ENCODE results near the gene NNMT. TPM values are rescaled to one million over a fixed set of nuclear protein-coding genes. Genes with fewer than 3 reads are reported as not detected.

The NNMT gene
- total RNA-seq, 2 experiments from 2014 or later: not detected

GRCh38 chr11:114264381-114264780 lies 31.8 kb upstream of the NNMT start:
- ChIA-PET CTCF (ENCODE audit: unreplicated experiment) (no interaction called here), POLR2A (interaction anchor here (0.7 to 1.0 kb wide), 2 partner anchors 8 to 27 kb away, joined by 4 to 5 read pairs; no protein-coding TSS in a partner anchor)
- H2AFZ ChIP-seq (ENCODE audit: low read length): no peak overlapping the region
- TF ChIP-seq EZH2phosphoT487 (IDR thresholded peaks at IDR 0.05; ENCODE audit: borderline replicate concordance, low read depth, low read length) (no peak), CTCF (conservative IDR thresholded peaks at IDR 0.05; ENCODE audit: low read length) (no peak)
- no peak overlapping the region for H3K4me3 ChIP-seq (ENCODE audit: low read depth, low read length, poor library complexity, severe bottlenecking)
- H3K79me2 ChIP-seq (ENCODE audit: insufficient read depth, low read depth, low read length): no peaks in the 10 kb centered on the region
- intact Hi-C loops (cut with micrococcal nuclease; ENCODE audit: unreplicated experiment): loop anchor here (5.0 kb wide), 2 partner anchors 82 to 457 kb away; no protein-coding TSS in a partner anchor
- H3K9me3 ChIP-seq (ENCODE audit: low read length): no peaks in the 10 kb centered on the region
- H3K4me1 ChIP-seq (ENCODE audit: insufficient read depth, low read length, poor library complexity, severe bottlenecking): peaks cover 2% of the 10 kb centered on the region
- no peak for DNase-seq (ENCODE audit: low spot score)
- no TSS peak for BruUV-seq (replicated peaks)
- H4K20me1 ChIP-seq (ENCODE audit: insufficient read depth, low read length): no peaks in the 10 kb centered on the region
- H3K9me2 ChIP-seq (ENCODE audit: insufficient read depth, low read length): no peaks in the 10 kb centered on the region
- no peak overlapping the region for H3K4me2 ChIP-seq (ENCODE audit: low read length)
- no peaks in the 10 kb centered on the region for H3K36me3 ChIP-seq (ENCODE audit: insufficient read depth, low read length)
- H3K27ac ChIP-seq (ENCODE audit: low read depth, low read length, poor library complexity, severe bottlenecking): no peak overlapping the region

DNA sequence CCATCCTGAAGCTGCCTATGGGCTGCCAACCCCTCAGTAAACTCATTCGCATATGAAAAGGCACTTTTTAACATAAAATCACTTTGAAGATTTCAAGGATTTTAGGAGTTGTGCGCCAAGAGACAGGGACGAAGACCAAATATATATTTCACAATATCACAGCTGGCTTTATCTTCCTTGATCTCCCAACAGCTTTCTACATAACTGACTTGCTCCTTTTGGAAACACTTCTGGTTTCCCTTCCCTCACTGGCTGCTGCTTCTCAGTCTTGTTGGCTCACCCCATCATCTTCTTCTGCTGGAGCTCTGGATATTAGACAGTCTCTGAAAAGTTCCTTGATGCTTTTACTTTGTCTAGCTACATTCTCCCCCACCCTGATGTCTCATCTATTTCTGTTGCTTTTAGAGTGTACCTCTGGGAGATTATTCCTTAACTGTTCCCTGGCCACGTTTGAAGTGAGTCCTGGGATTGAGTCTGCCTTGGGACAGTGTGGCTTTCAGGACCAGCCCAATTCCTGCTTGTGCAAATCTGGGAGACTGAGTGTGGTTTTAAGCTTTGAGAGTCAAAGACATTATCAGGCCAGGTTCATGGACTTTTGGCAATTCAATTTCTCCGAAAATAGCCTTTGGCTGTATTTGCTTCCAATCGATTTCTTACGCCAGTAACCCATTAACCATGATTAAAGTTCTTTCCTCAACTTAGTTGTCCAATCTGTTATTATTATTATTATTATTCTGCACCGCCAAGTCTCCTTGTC lies 30.9 kb upstream of the NNMT start:
- no peak overlapping the region for H3K27ac ChIP-seq (ENCODE audit: low read depth, low read length, poor library complexity, severe bottlenecking)
- H2AFZ ChIP-seq (ENCODE audit: low read length): no peak overlapping the region
- ChIA-PET POLR2A (interaction anchor here (0.6 to 1.0 kb wide), 2 partner anchors 9 to 20 kb away, joined by 3 to 5 read pairs; no protein-coding TSS in a partner anchor), CTCF (ENCODE audit: unreplicated experiment) (no interaction called here)
- H3K4me1 ChIP-seq (ENCODE audit: insufficient read depth, low read length, poor library complexity, severe bottlenecking): no peaks in the 10 kb centered on the region
- H3K9me3 ChIP-seq (ENCODE audit: low read length): no peaks in the 10 kb centered on the region
- no peaks in the 10 kb centered on the region for H3K36me3 ChIP-seq (ENCODE audit: insufficient read depth, low read length)
- no peak overlapping the region for H3K4me3 ChIP-seq (ENCODE audit: low read depth, low read length, poor library complexity, severe bottlenecking)
- BruUV-seq (replicated peaks): no TSS peak
- no peaks in the 10 kb centered on the region for H3K79me2 ChIP-seq (ENCODE audit: insufficient read depth, low read depth, low read length)
- DNase-seq (ENCODE audit: low spot score): no peak
- no peak overlapping the region for H3K4me2 ChIP-seq (ENCODE audit: low read length)
- intact Hi-C loops (cut with micrococcal nuclease; ENCODE audit: unreplicated experiment): no loop called here
- TF ChIP-seq EZH2phosphoT487 (IDR thresholded peaks at IDR 0.05; ENCODE audit: borderline replicate concordance, low read depth, low read length): no peak
- no peaks in the 10 kb centered on the region for H3K9me2 ChIP-seq (ENCODE audit: insufficient read depth, low read length)
- no peaks in the 10 kb centered on the region for H4K20me1 ChIP-seq (ENCODE audit: insufficient read depth, low read length)

GRCh38 chr11:114269498-114269897 lies 26.7 kb upstream of the NNMT start:
- Histone ChIP-seq H3K27ac (ENCODE audit: low read depth, low read length, poor library complexity, severe bottlenecking) (no peak overlapping the region), H4K20me1 (ENCODE audit: insufficient read depth, low read length) (no peaks in the 10 kb centered on the region), H3K36me3 (ENCODE audit: insufficient read depth, low read length) (no peaks in the 10 kb centered on the region), H3K4me1 (ENCODE audit: insufficient read depth, low read length, poor library complexity, severe bottlenecking) (no peaks in the 10 kb centered on the region), H2AFZ (ENCODE audit: low read length) (no peak overlapping the region), H3K4me2 (ENCODE audit: low read length) (no peak overlapping the region), H3K9me2 (ENCODE audit: insufficient read depth, low read length) (no peaks in the 10 kb centered on the region), H3K9me3 (ENCODE audit: low read length) (no peaks in the 10 kb centered on the region), H3K4me3 (ENCODE audit: low read depth, low read length, poor library complexity, severe bottlenecking) (no peak overlapping the region), H3K79me2 (ENCODE audit: insufficient read depth, low read depth, low read length) (no peaks in the 10 kb centered on the region)
- intact Hi-C loops (cut with micrococcal nuclease; ENCODE audit: unreplicated experiment): no loop called here
- no peak for DNase-seq (ENCODE audit: low spot score)
- no TSS peak for BruUV-seq (replicated peaks)
- TF ChIP-seq CTCF (conservative IDR thresholded peaks at IDR 0.05; ENCODE audit: low read length): no peak
- TF ChIP-seq EZH2phosphoT487 (IDR thresholded peaks at IDR 0.05; ENCODE audit: borderline replicate concordance, low read depth, low read length): no peak
- POLR2A ChIA-PET: no interaction called here
- CTCF ChIA-PET (ENCODE audit: unreplicated experiment): no interaction called here
